ENCODE results near the gene ELMO1. TPM values are rescaled to one million over a fixed set of nuclear protein-coding genes. Genes with fewer than 3 reads are reported as not detected.

The ELMO1 gene
- total and polyA plus RNA-seq, 4 donors, result 10.1 to 183 (median 34.4) TPM

- Histone ChIP-seq H3K27ac (ENCODE audit: low read depth in 1 of 2, low read length in 1 of 2) (no peak overlapping the region), H3K27me3 (ENCODE audit: control insufficient read depth in 3 of 3, insufficient read depth in 3 of 3, low read length in 2 of 3) (no peaks in the 10 kb centered on the region), H3K9ac (ENCODE audit: insufficient read depth in 1 of 2, low read length in 2 of 2) (no peak overlapping the region), H3K4me1 (ENCODE audit: control insufficient read depth in 5 of 5, insufficient read depth in 5 of 5, low read length in 5 of 5) (peaks cover 0 to 10% (median 3%) of the 10 kb centered on the region in 5 donors), H3K36me3 (ENCODE audit: control insufficient read depth in 4 of 4, insufficient read depth in 4 of 4, low read length in 4 of 4) (no peaks in the 10 kb centered on the region), H3K9me3 (ENCODE audit: control insufficient read depth in 4 of 4, insufficient read depth in 3 of 4, low read length in 3 of 4) (no peaks in the 10 kb centered on the region), H3K4me3 (no peak overlapping the region)
- WGBS, 2 donors, result 91 to 94% methylated on average over 3 of the region's 3 CpGs
- ATAC-seq (ENCODE audit: insufficient read depth, low FRiP score) (no peak), DNase-seq (no peak)
- no peak for TF ChIP-seq CTCF (IDR thresholded peaks at IDR 0.05; ENCODE audit: control extremely low read depth, extremely low read depth)
Measured at GRCh38 chr7:37363536-37364491, 84.8 kb downstream of the ELMO1 start.

DNA sequence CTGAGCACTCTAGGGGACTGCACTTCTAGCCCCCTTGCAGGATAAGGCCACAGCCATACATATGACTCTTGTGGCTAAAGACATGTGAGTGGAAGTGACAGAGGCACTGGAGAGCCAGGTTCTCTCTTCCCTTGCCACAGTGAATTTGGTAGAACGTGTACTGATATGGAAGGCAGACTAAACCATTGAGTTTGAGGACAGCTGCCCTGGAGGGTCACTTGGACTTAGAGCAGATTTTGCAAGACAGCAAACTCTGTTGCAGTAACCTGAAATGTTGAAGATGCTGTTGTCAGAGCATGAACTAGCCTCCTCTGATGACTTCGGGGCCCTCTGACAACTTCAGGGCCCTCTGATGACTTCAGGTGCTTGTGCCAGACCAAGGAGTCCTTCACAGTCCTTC lies 85.9 kb downstream of the ELMO1 start:
- no peak overlapping the region for H3K4me3 ChIP-seq
- ATAC-seq (ENCODE audit: insufficient read depth, low FRiP score) (no peak), DNase-seq (no peak)
- no peak overlapping the region for H3K9ac ChIP-seq (ENCODE audit: insufficient read depth in 1 of 2, low read length in 2 of 2)
- no peak for TF ChIP-seq CTCF (IDR thresholded peaks at IDR 0.05; ENCODE audit: control extremely low read depth, extremely low read depth)
- H3K27ac ChIP-seq (ENCODE audit: low read depth in 1 of 2, low read length in 1 of 2), result no peak overlapping the region
- H3K9me3 ChIP-seq (ENCODE audit: control insufficient read depth in 4 of 4, insufficient read depth in 3 of 4, low read length in 3 of 4), result no peaks in the 10 kb centered on the region
- 83 to 90% methylated on average over 2 of the region's 2 CpGs for WGBS, 2 donors
- no peaks in the 10 kb centered on the region for H3K27me3 ChIP-seq (ENCODE audit: control insufficient read depth in 3 of 3, insufficient read depth in 3 of 3, low read length in 2 of 3)
- peaks cover 0 to 13% (median 3%) of the 10 kb centered on the region in 5 donors for H3K4me1 ChIP-seq (ENCODE audit: control insufficient read depth in 5 of 5, insufficient read depth in 5 of 5, low read length in 5 of 5)
- no peaks in the 10 kb centered on the region for H3K36me3 ChIP-seq (ENCODE audit: control insufficient read depth in 4 of 4, insufficient read depth in 4 of 4, low read length in 4 of 4)

GRCh38 chr7:37360484-37360883 lies 88.2 kb downstream of the ELMO1 start:
- no peak overlapping the region for H3K9ac ChIP-seq (ENCODE audit: insufficient read depth in 1 of 2, low read length in 2 of 2)
- no peaks in the 10 kb centered on the region for H3K36me3 ChIP-seq (ENCODE audit: control insufficient read depth in 4 of 4, insufficient read depth in 4 of 4, low read length in 4 of 4)
- H3K27ac ChIP-seq (ENCODE audit: low read depth in 1 of 2, low read length in 1 of 2), result no peak overlapping the region
- H3K4me1 ChIP-seq (ENCODE audit: control insufficient read depth in 5 of 5, insufficient read depth in 5 of 5, low read length in 5 of 5), result peaks cover 0 to 10% (median 3%) of the 10 kb centered on the region in 5 donors
- H3K9me3 ChIP-seq (ENCODE audit: control insufficient read depth in 4 of 4, insufficient read depth in 3 of 4, low read length in 3 of 4), result no peaks in the 10 kb centered on the region
- no peak for DNase-seq
- 94 to 96% methylated on average over 2 of the region's 2 CpGs for WGBS, 2 donors
- no peak for TF ChIP-seq CTCF (IDR thresholded peaks at IDR 0.05; ENCODE audit: control extremely low read depth, extremely low read depth)
- H3K4me3 ChIP-seq, result no peak overlapping the region
- ATAC-seq (ENCODE audit: insufficient read depth, low FRiP score), result no peak
- no peaks in the 10 kb centered on the region for H3K27me3 ChIP-seq (ENCODE audit: control insufficient read depth in 3 of 3, insufficient read depth in 3 of 3, low read length in 2 of 3)

Measured in lung (tissue), 12 donors.